Measurements from ENCODE around the gene IKZF3.

DNA sequence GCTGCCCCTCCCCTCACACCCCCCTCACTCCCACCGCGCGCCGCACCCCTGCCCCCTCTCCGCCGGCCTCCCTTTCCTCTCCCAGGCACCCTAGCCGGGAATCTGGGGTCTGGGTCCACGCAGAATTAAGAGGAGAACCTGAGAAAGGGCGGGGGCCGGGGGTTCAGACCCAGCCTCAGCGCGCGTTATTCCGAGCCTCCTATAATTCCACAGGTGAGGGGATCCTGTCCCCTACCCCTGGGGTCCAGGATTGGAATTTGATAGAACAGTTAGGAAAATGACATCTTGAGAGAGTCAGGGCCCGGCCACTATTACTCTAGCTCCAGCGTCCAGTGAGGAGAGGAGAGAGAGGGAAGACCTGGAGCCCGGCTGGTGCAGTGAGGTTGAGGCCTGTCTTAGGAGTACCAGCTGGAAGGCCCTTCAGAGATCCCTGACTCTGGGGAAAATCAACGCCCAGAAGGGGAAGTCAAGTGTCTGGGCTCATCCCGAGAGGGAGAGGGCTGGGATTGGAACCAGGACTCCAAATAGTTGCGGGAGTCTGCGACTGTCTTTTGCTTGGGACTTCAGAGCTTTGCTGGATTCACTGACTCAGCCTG, 109.1 kb downstream of the IKZF3 start:
- TF ChIP-seq GATA3 (IDR thresholded peaks at IDR 0.05; ENCODE audit: low read depth, low read length) (no peak), GATA2 (IDR thresholded peaks at IDR 0.05; ENCODE audit: low read depth, low read length) (no peak)
